ENCODE measurements around the gene CLMP. TPM values are rescaled to one million over a fixed set of nuclear protein-coding genes. Genes with fewer than 3 reads are reported as not detected.

CLMP gene
- total and polyA plus RNA-seq, 7 experiments from 2014 or later, result 0.08 to 0.60 (median 0.27) TPM

- H3K27me3 ChIP-seq (ENCODE audit: control insufficient read depth in 2 of 2, insufficient read depth in 2 of 2, low read length in 2 of 2), result no peaks in the 10 kb centered on the region
- Mint-ChIP-seq H3K9me3 (peaks cover 0 to 11% (median 0%) of the 10 kb centered on the region in 11 donors), H3K27ac (no peak overlapping the region), H3K4me3 (no peak overlapping the region), H3K36me3 (peaks cover 0 to 14% (median 0%) of the 10 kb centered on the region in 5 donors), H3K4me1 (peaks cover 14 to 43% (median 17%) of the 10 kb centered on the region in 7 donors), H3K27me3 (peaks cover 0 to 12% (median 0%) of the 10 kb centered on the region in 5 donors)
- DNase-seq, result no peak
- H3K9me3 ChIP-seq (ENCODE audit: control insufficient read depth in 2 of 3, low read length in 3 of 3), result no peaks in the 10 kb centered on the region
- intact Hi-C loops (cut with micrococcal nuclease), result no loop called here
- H3K4me1 ChIP-seq (ENCODE audit: control insufficient read depth in 2 of 2, insufficient read depth in 2 of 2, low read length in 2 of 2), result peaks cover 12 to 17% of the 10 kb centered on the region in 2 donors
- H3K27ac ChIP-seq (ENCODE audit: low read depth, low read length), result no peak overlapping the region
- CTCF ChIA-PET, result no interaction called here
- ATAC-seq, result no peak
- no peaks in the 10 kb centered on the region for H3K36me3 ChIP-seq (ENCODE audit: control insufficient read depth in 2 of 3, insufficient read depth in 3 of 3, low read length in 3 of 3)
- POLR2A ChIA-PET, result no interaction called here
- H3K4me3 ChIP-seq (ENCODE audit: low read length), result no peak overlapping the region
Measured at GRCh38 chr11:123236879-123237278, 41.8 kb upstream of the CLMP start.

- no peaks in the 10 kb centered on the region for H3K36me3 ChIP-seq (ENCODE audit: control insufficient read depth in 2 of 3, insufficient read depth in 3 of 3, low read length in 3 of 3)
- DNase-seq (no peak), ATAC-seq (no peak)
- Mint-ChIP-seq H3K9me3 (peaks cover 0 to 11% (median 0%) of the 10 kb centered on the region in 11 donors), H3K27ac (peak overlapping the region in 1 of 9 donors; percentile 29), H3K4me3 (no peak overlapping the region), H3K36me3 (peaks cover 0 to 19% (median 0%) of the 10 kb centered on the region in 5 donors), H3K27me3 (peaks cover 0 to 4% (median 0%) of the 10 kb centered on the region in 5 donors), H3K4me1 (peaks cover 14 to 43% (median 17%) of the 10 kb centered on the region in 7 donors)
- CTCF ChIA-PET, result interaction anchor here (0.7 kb wide), 1 partner anchor 65 kb away, joined by 3 read pairs; no protein-coding TSS in a partner anchor
- H3K27ac ChIP-seq (ENCODE audit: low read depth, low read length), result no peak overlapping the region
- no peak overlapping the region for H3K4me3 ChIP-seq (ENCODE audit: low read length)
- H3K9me3 ChIP-seq (ENCODE audit: control insufficient read depth in 2 of 3, low read length in 3 of 3), result no peaks in the 10 kb centered on the region
- POLR2A ChIA-PET, result no interaction called here
- H3K4me1 ChIP-seq (ENCODE audit: control insufficient read depth in 2 of 2, insufficient read depth in 2 of 2, low read length in 2 of 2), result peaks cover 12 to 17% of the 10 kb centered on the region in 2 donors
- intact Hi-C loops (cut with micrococcal nuclease), result no loop called here
- H3K27me3 ChIP-seq (ENCODE audit: control insufficient read depth in 2 of 2, insufficient read depth in 2 of 2, low read length in 2 of 2), result no peaks in the 10 kb centered on the region
Measured at GRCh38 chr11:123235656-123236261, 40.7 kb upstream of the CLMP start.

GRCh38 chr11:123235117-123235655, 40.1 kb upstream of the CLMP start:
- Histone ChIP-seq H3K27ac (ENCODE audit: low read depth, low read length) (no peak overlapping the region), H3K4me3 (ENCODE audit: low read length) (no peak overlapping the region), H3K36me3 (ENCODE audit: control insufficient read depth in 2 of 3, insufficient read depth in 3 of 3, low read length in 3 of 3) (no peaks in the 10 kb centered on the region), H3K4me1 (ENCODE audit: control insufficient read depth in 2 of 2, insufficient read depth in 2 of 2, low read length in 2 of 2) (peaks cover 12 to 17% of the 10 kb centered on the region in 2 donors), H3K9me3 (ENCODE audit: control insufficient read depth in 2 of 3, low read length in 3 of 3) (no peaks in the 10 kb centered on the region), H3K27me3 (ENCODE audit: control insufficient read depth in 2 of 2, insufficient read depth in 2 of 2, low read length in 2 of 2) (no peaks in the 10 kb centered on the region)
- no peak for ATAC-seq
- peak in 8 of 9 donors; percentile 20 to 59 (median 33) for DNase-seq
- CTCF ChIA-PET, result interaction anchor here (0.7 kb wide), 1 partner anchor 64 kb away, joined by 3 read pairs; no protein-coding TSS in a partner anchor
- Mint-ChIP-seq H3K27me3 (peaks cover 0 to 8% (median 0%) of the 10 kb centered on the region in 5 donors), H3K4me1 (peaks cover 14 to 43% (median 17%) of the 10 kb centered on the region in 7 donors), H3K4me3 (no peak overlapping the region), H3K9me3 (peaks cover 0 to 11% (median 0%) of the 10 kb centered on the region in 11 donors), H3K27ac (peak overlapping the region in 2 of 9 donors; percentile 29 to 93), H3K36me3 (peaks cover 0 to 23% (median 0%) of the 10 kb centered on the region in 5 donors)
- intact Hi-C loops (cut with micrococcal nuclease), result no loop called here
- POLR2A ChIA-PET, result no interaction called here

DNA sequence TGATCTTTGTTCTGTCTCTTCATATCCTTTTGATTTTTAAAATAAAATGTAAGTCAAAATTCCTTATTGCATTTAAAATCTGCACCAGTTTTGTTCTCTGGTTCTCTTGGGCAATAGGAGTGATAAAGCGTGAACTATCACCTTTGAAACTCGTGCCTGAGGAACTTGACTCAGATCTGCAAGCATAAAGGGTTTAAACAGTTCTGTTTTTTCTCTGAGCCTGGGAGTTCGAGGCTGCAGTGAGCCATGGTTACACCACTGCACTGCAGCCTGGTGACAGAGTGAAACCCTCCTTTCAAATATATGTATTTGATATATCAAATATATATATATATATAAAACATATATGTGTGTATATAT, 38.9 kb upstream of the CLMP start:
- Mint-ChIP-seq H3K27me3 (peaks cover 0 to 15% (median 0%) of the 10 kb centered on the region in 5 donors), H3K27ac (peak overlapping the region in 5 of 9 donors; percentile 13 to 93 (median 89)), H3K4me1 (peaks cover 14 to 41% (median 17%) of the 10 kb centered on the region in 7 donors), H3K9me3 (peaks cover 0 to 11% (median 0%) of the 10 kb centered on the region in 11 donors), H3K36me3 (peaks cover 0 to 23% (median 0%) of the 10 kb centered on the region in 5 donors), H3K4me3 (peak overlapping the region in 2 of 10 donors; percentile 30 to 39)
- Histone ChIP-seq H3K36me3 (ENCODE audit: control insufficient read depth in 2 of 3, insufficient read depth in 3 of 3, low read length in 3 of 3) (no peaks in the 10 kb centered on the region), H3K4me1 (ENCODE audit: control insufficient read depth in 2 of 2, insufficient read depth in 2 of 2, low read length in 2 of 2) (peaks cover 12 to 17% of the 10 kb centered on the region in 2 donors), H3K27me3 (ENCODE audit: control insufficient read depth in 2 of 2, insufficient read depth in 2 of 2, low read length in 2 of 2) (no peaks in the 10 kb centered on the region), H3K9me3 (ENCODE audit: control insufficient read depth in 2 of 3, low read length in 3 of 3) (no peaks in the 10 kb centered on the region), H3K27ac (ENCODE audit: low read depth, low read length) (no peak overlapping the region), H3K4me3 (ENCODE audit: low read length) (no peak overlapping the region)
- ChIA-PET POLR2A (interaction anchor here (0.5 to 0.6 kb wide), 2 partner anchors 59 to 571 kb away, joined by 3 read pairs; no protein-coding TSS in a partner anchor), CTCF (interaction anchor here (0.6 to 1.4 kb wide), 3 partner anchors 13 to 200 kb away, joined by 3 to 5 read pairs (median 4); no protein-coding TSS in a partner anchor)
- ATAC-seq (no peak), DNase-seq (no peak)
- intact Hi-C loops (cut with micrococcal nuclease), result no loop called here

GRCh38 chr11:123233280-123233974, 38.4 kb upstream of the CLMP start:
- CTCF ChIA-PET, result interaction anchor here (0.6 to 1.4 kb wide), 2 partner anchors 13 to 146 kb away, joined by 3 to 5 read pairs; no protein-coding TSS in a partner anchor

DNA sequence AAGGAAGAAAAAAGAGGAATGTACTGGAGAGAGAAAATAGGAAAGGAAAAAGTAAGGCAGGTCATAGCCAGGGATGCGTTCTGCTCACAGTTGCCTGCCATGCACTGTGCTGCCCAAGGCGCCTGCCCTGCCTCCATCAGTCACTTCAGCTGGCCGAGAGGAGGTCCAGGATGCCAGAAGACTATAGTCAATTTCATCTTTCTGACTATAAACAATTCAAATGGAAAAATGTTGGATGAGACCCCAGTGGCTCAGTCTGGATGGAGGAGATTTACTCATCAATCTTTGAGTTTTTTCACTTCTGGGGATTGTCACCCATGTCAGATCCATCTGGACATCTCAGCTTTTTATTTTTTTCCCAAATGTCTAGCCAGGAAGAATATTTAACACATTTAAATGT, 36.7 kb upstream of the CLMP start:
- ChIA-PET POLR2A (no interaction called here), CTCF (interaction anchor here (0.7 kb wide), 1 partner anchor 15 kb away, joined by 3 read pairs; no protein-coding TSS in a partner anchor)
- Mint-ChIP-seq H3K27ac (peak overlapping the region in 2 of 9 donors; percentile 14 to 78), H3K4me1 (peaks cover 14 to 35% (median 17%) of the 10 kb centered on the region in 7 donors), H3K9me3 (peaks cover 0 to 11% (median 0%) of the 10 kb centered on the region in 11 donors), H3K36me3 (peaks cover 0 to 23% (median 0%) of the 10 kb centered on the region in 5 donors), H3K4me3 (no peak overlapping the region), H3K27me3 (peaks cover 0 to 25% (median 0%) of the 10 kb centered on the region in 5 donors)
- intact Hi-C loops (cut with micrococcal nuclease), result no loop called here
- Histone ChIP-seq H3K36me3 (ENCODE audit: control insufficient read depth in 2 of 3, insufficient read depth in 3 of 3, low read length in 3 of 3) (no peaks in the 10 kb centered on the region), H3K4me3 (ENCODE audit: low read length) (no peak overlapping the region), H3K4me1 (ENCODE audit: control insufficient read depth in 2 of 2, insufficient read depth in 2 of 2, low read length in 2 of 2) (peaks cover 12 to 17% of the 10 kb centered on the region in 2 donors), H3K27me3 (ENCODE audit: control insufficient read depth in 2 of 2, insufficient read depth in 2 of 2, low read length in 2 of 2) (no peaks in the 10 kb centered on the region), H3K9me3 (ENCODE audit: control insufficient read depth in 2 of 3, low read length in 3 of 3) (no peaks in the 10 kb centered on the region), H3K27ac (ENCODE audit: low read depth, low read length) (no peak overlapping the region)
- ATAC-seq (no peak), DNase-seq (no peak)

More at GRCh38 chr11:123233280-123233974, 38.4 kb upstream of the CLMP start:
- ATAC-seq (peak; percentile 63), DNase-seq (peak in 1 of 9 donors; percentile 6)
- peak overlapping the region in 9 of 10 donors; percentile 21 to 72 (median 48) for H3K4me3 Mint-ChIP-seq
- peaks cover 12 to 17% of the 10 kb centered on the region in 2 donors for H3K4me1 ChIP-seq (ENCODE audit: control insufficient read depth in 2 of 2, insufficient read depth in 2 of 2, low read length in 2 of 2)
- H3K27me3 Mint-ChIP-seq, result peaks cover 0 to 18% (median 0%) of the 10 kb centered on the region in 5 donors
- H3K9me3 ChIP-seq (ENCODE audit: control insufficient read depth in 2 of 3, low read length in 3 of 3), result no peaks in the 10 kb centered on the region
- POLR2A ChIA-PET, result interaction anchor here (0.5 to 1.0 kb wide), 3 partner anchors 59 to 571 kb away, joined by 3 to 4 read pairs (median 3); partner anchors contain the start of gene HSPA8
- H3K4me3 ChIP-seq (ENCODE audit: low read length), result peak overlapping the region; percentile 26
- H3K36me3 ChIP-seq (ENCODE audit: control insufficient read depth in 2 of 3, insufficient read depth in 3 of 3, low read length in 3 of 3), result no peaks in the 10 kb centered on the region
- intact Hi-C loops (cut with micrococcal nuclease), result no loop called here
- peaks cover 0 to 23% (median 0%) of the 10 kb centered on the region in 5 donors for H3K36me3 Mint-ChIP-seq
- H3K9me3 Mint-ChIP-seq, result peaks cover 0 to 11% (median 0%) of the 10 kb centered on the region in 11 donors
- no peaks in the 10 kb centered on the region for H3K27me3 ChIP-seq (ENCODE audit: control insufficient read depth in 2 of 2, insufficient read depth in 2 of 2, low read length in 2 of 2)
- no peak overlapping the region for H3K27ac ChIP-seq (ENCODE audit: low read depth, low read length)
- peaks cover 14 to 40% (median 17%) of the 10 kb centered on the region in 7 donors for H3K4me1 Mint-ChIP-seq
- peak overlapping the region; percentile 4 to 93 (median 80) for H3K27ac Mint-ChIP-seq

All from naive thymus-derived CD4-positive, alpha-beta T cell (primary cell).